Common myeloid progenitor, CD34-positive (primary cell): ENCODE measurements around the gene OPN1MW. TPM values are rescaled to one million over a fixed set of nuclear protein-coding genes. Genes with fewer than 3 reads are reported as not detected.
"Not testable (repeated sequence)": the region's sequence is repeated elsewhere in the genome, so short reads cannot be mapped to it uniquely, and the experiment has no call there.

ENCODE experiments used
- CTCF ChIA-PET: fragments of 350-600 bp; sonication (Branson Sonifier 250); formaldehyde crosslinking; loops from one replicate; lab custom pipeline; 2021; ENCODE audit warnings: antibody characterized with exemption; lab: Charles Lee
- POLR2A ChIA-PET: fragments of 350-600 bp; sonication (Branson Sonifier 250); formaldehyde crosslinking; loops from one replicate; lab custom pipeline; 2021; ENCODE audit warnings: antibody characterized with exemption; lab: Charles Lee
- DNase-seq, 3 donors: peaks; one replicate each; pipeline versions ENCODE4 v3.0.0 to v3.0.0-alpha.2; 2013
- H3K27ac ChIP-seq, 2 experiments: 1 replicate in 1 of 2; 2 replicates in 1 of 2; pipeline ENCODE4 v1.7.0; 2013; ENCODE audit warnings: inconsistent platforms in 2 of 2, low read length in 2 of 2, mild to moderate bottlenecking in 2 of 2, low read depth in 1 of 2, moderate library complexity in 1 of 2; ENCODE audit not compliant: severe bottlenecking in 2 of 2, insufficient read depth in 1 of 2, poor library complexity in 1 of 2
- H3K27me3 ChIP-seq, 5 experiments: replicated peaks in 2 of 5; 1 replicate in 3 of 5; 2 replicates in 2 of 5; pipeline versions ENCODE4 v1.6.1 to v1.7.0; 2013; ENCODE audit warnings: low read length in 4 of 5, mild to moderate bottlenecking in 2 of 5, moderate library complexity in 2 of 5, inconsistent platforms in 1 of 5; ENCODE audit not compliant: insufficient read depth in 5 of 5, control insufficient read depth in 4 of 5
- H3K36me3 ChIP-seq, 4 experiments: 1 replicate in 2 of 4; 2 replicates in 2 of 4; pipeline versions ENCODE4 v1.6.1 to v1.7.0; 2013; ENCODE audit warnings: low read length in 3 of 4, control low read depth in 1 of 4, mild to moderate bottlenecking in 1 of 4; ENCODE audit not compliant: control insufficient read depth in 4 of 4, insufficient read depth in 4 of 4
- H3K4me1 ChIP-seq, 4 experiments: 1 replicate in 3 of 4; 2 replicates in 1 of 4; pipeline versions ENCODE4 v1.6.1 to v1.7.1; 2013; ENCODE audit warnings: low read length in 3 of 4, mild to moderate bottlenecking in 3 of 4, control low read depth in 1 of 4, inconsistent platforms in 1 of 4, moderate library complexity in 1 of 4; ENCODE audit not compliant: control insufficient read depth in 4 of 4, insufficient read depth in 4 of 4; ENCODE audit errors: control extremely low read depth in 1 of 4
- H3K4me3 ChIP-seq, 7 experiments: 1 replicate in 4 of 7; 2 replicates in 3 of 7; pipeline versions ENCODE4 v1.5.1 to v1.7.0; 2013; ENCODE audit warnings: mild to moderate bottlenecking in 7 of 7, low read length in 6 of 7, moderate library complexity in 6 of 7, inconsistent platforms in 2 of 7, low read depth in 2 of 7, control low read depth in 1 of 7; ENCODE audit not compliant: insufficient read depth in 4 of 7, control insufficient read depth in 1 of 7; ENCODE audit errors: extremely low read depth in 1 of 7
- H3K9me3 ChIP-seq, 5 experiments: 1 replicate in 4 of 5; 2 replicates in 1 of 5; pipeline versions ENCODE4 v1.6.1 to v1.7.1; 2013; ENCODE audit warnings: low read length in 4 of 5, mild to moderate bottlenecking in 2 of 5, inconsistent platforms in 1 of 5, low read depth in 1 of 5, moderate library complexity in 1 of 5; ENCODE audit not compliant: control insufficient read depth in 4 of 5, insufficient read depth in 2 of 5; ENCODE audit errors: control extremely low read depth in 1 of 5
- WGBS: methylation state at CpG from one replicate; pipeline ENCODE4 v1.1.5; 2013; ENCODE audit not compliant: insufficient coverage; 5-methylcytosine and 5-hydroxymethylcytosine counted together
- polyA plus RNA-seq: library from polyadenylated mRNA; unstranded; fragments of 120-200 nt; gene quantifications from one replicate; pipeline ENCODE4 v1.2.1, GENCODE V29; 2013

Gene OPN1MW
- not detected for polyA plus RNA-seq

- DNase-seq, POLR2A ChIA-PET: not testable (repeated sequence)
- WGBS, result no CpG with 5 or more reads among the region's 14 CpGs
Observed at GRCh38 chrX:154182296-154182695, at the start of gene OPN1MW. TSS of gene OPN1MW (plus strand) at chrX:154182596. CDS start at chrX:154182678, 82 bp downstream.

GRCh38 chrX:154135458-154136229 is 46.8 kb upstream of the OPN1MW start:
- ChIA-PET CTCF (interaction anchor here (0.7 to 2.6 kb wide), 7 partner anchors 9 to 179 kb away, joined by 3 to 12 read pairs (median 3); no protein-coding TSS in a partner anchor), POLR2A (no interaction called here)
- Histone ChIP-seq H3K36me3 (no peaks in the 10 kb centered on the region), H3K4me1 (peaks cover 0 to 11% (median 3%) of the 10 kb centered on the region in 4 experiments), H3K4me3 (no peak overlapping the region), H3K9me3 (no peaks in the 10 kb centered on the region), H3K27ac (no peak overlapping the region), H3K27me3 (peaks cover 0 to 11% (median 0%) of the 10 kb centered on the region in 5 experiments)
- 86% methylated on average over 3 of the region's 7 CpGs for WGBS
- DNase-seq, result no peak

More at GRCh38 chrX:154182296-154182695, at the start of gene OPN1MW:
- H3K27ac ChIP-seq, H3K36me3 ChIP-seq, H3K27me3 ChIP-seq, H3K4me1 ChIP-seq, H3K4me3 ChIP-seq, CTCF ChIA-PET, H3K9me3 ChIP-seq: not testable (repeated sequence)

- no peaks in the 10 kb centered on the region for H3K9me3 ChIP-seq
- peaks cover 0 to 11% (median 3%) of the 10 kb centered on the region in 4 experiments for H3K4me1 ChIP-seq
- no peaks in the 10 kb centered on the region for H3K36me3 ChIP-seq
- ChIA-PET CTCF (interaction anchor here (0.6 to 2.6 kb wide), 8 partner anchors 13 to 176 kb away, joined by 3 to 12 read pairs (median 4); no protein-coding TSS in a partner anchor), POLR2A (no interaction called here)
- DNase-seq, result peak; percentile 75 to 86 (median 85)
- peak overlapping the region in 2 of 7 experiments; percentile 39 to 50 for H3K4me3 ChIP-seq
- peaks cover 0 to 11% (median 0%) of the 10 kb centered on the region in 5 experiments for H3K27me3 ChIP-seq
- no peak overlapping the region for H3K27ac ChIP-seq
- WGBS, result 21% methylated on average over 44 of the region's 44 CpGs
Observed at GRCh38 chrX:154136627-154137161, 45.7 kb upstream of the OPN1MW start.

- ChIA-PET CTCF (interaction anchor here (1.1 to 1.2 kb wide), 2 partner anchors 8 to 40 kb away, joined by 3 read pairs; no protein-coding TSS in a partner anchor), POLR2A (no interaction called here)
- Histone ChIP-seq H3K36me3 (no peaks in the 10 kb centered on the region), H3K9me3 (no peaks in the 10 kb centered on the region), H3K27me3 (peaks cover 0 to 11% (median 0%) of the 10 kb centered on the region in 5 experiments), H3K27ac (no peak overlapping the region), H3K4me1 (peaks cover 0 to 11% (median 3%) of the 10 kb centered on the region in 4 experiments), H3K4me3 (no peak overlapping the region)
- 92% methylated on average over 10 of the region's 10 CpGs for WGBS
- no peak for DNase-seq
Observed at GRCh38 chrX:154138857-154139256, 43.5 kb upstream of the OPN1MW start.

GRCh38 chrX:154140206-154140605 is 42.2 kb upstream of the OPN1MW start:
- WGBS, result 97% methylated on average over 11 of the region's 12 CpGs
- peaks cover 0 to 11% (median 0%) of the 10 kb centered on the region in 5 experiments for H3K27me3 ChIP-seq
- DNase-seq, result no peak
- H3K9me3 ChIP-seq, result no peaks in the 10 kb centered on the region
- H3K36me3 ChIP-seq, result no peaks in the 10 kb centered on the region
- no peak overlapping the region for H3K27ac ChIP-seq
- ChIA-PET CTCF (interaction anchor here (1.1 kb wide), 1 partner anchor 41 kb away, joined by 3 read pairs; no protein-coding TSS in a partner anchor), POLR2A (no interaction called here)
- H3K4me1 ChIP-seq, result peaks cover 0 to 11% (median 3%) of the 10 kb centered on the region in 4 experiments
- no peak overlapping the region for H3K4me3 ChIP-seq

GRCh38 chrX:154140742-154141141 is 41.7 kb upstream of the OPN1MW start:
- Histone ChIP-seq H3K36me3 (no peaks in the 10 kb centered on the region), H3K9me3 (no peaks in the 10 kb centered on the region), H3K4me3 (no peak overlapping the region), H3K27ac (no peak overlapping the region), H3K27me3 (peaks cover 0 to 11% (median 0%) of the 10 kb centered on the region in 5 experiments), H3K4me1 (peaks cover 0 to 11% (median 3%) of the 10 kb centered on the region in 4 experiments)
- POLR2A ChIA-PET, result no interaction called here
- DNase-seq, result no peak
- CTCF ChIA-PET, result no interaction called here
- 86% methylated on average over 9 of the region's 10 CpGs for WGBS

GRCh38 chrX:154142386-154142785 is 40.0 kb upstream of the OPN1MW start:
- Histone ChIP-seq H3K4me3 (no peak overlapping the region), H3K9me3 (no peaks in the 10 kb centered on the region), H3K27me3 (peaks cover 0 to 6% (median 0%) of the 10 kb centered on the region in 5 experiments), H3K4me1 (peaks cover 0 to 3% (median under 1%) of the 10 kb centered on the region in 4 experiments), H3K36me3 (no peaks in the 10 kb centered on the region), H3K27ac (no peak overlapping the region)
- ChIA-PET POLR2A (no interaction called here), CTCF (no interaction called here)
- DNase-seq, result no peak
- whole genome bisulfite sequencing, result 88% methylated on average over 8 of the region's 8 CpGs
